Large intestine (tissue), 3 donors: ENCODE results near the gene RIPK4. TPM values are rescaled to one million over a fixed set of nuclear protein-coding genes. Genes with fewer than 3 reads are reported as not detected.
"Not testable (repeated sequence)": the region's sequence is repeated elsewhere in the genome, so short reads cannot be mapped to it uniquely, and the experiment has no call there.

ENCODE experiments used
- DNase-seq, 2 donors: peaks; one replicate each; pipeline versions ENCODE4 v3.0.0 to v3.0.0-alpha.2; 2013
- H3K27ac ChIP-seq: one replicate; pipeline ENCODE4 v1.5.1; 2013; ENCODE audit warnings: low read length
- H3K27me3 ChIP-seq: 2 replicates; pipeline ENCODE4 v1.6.1; 2013; ENCODE audit warnings: low read length; ENCODE audit not compliant: control insufficient read depth, insufficient read depth
- H3K36me3 ChIP-seq: 2 replicates; pipeline ENCODE4 v1.6.1; 2013; ENCODE audit warnings: low read length; ENCODE audit not compliant: control insufficient read depth, insufficient read depth
- H3K4me1 ChIP-seq: one replicate; pipeline ENCODE4 v1.6.1; 2013; ENCODE audit warnings: low read length; ENCODE audit not compliant: control insufficient read depth, insufficient read depth
- H3K4me3 ChIP-seq: one replicate; pipeline ENCODE4 v1.5.1; 2013; ENCODE audit warnings: low read length
- H3K9me3 ChIP-seq: one replicate; pipeline ENCODE4 v1.6.1; 2013; ENCODE audit warnings: mild to moderate bottlenecking, low read depth, low read length, moderate library complexity; ENCODE audit not compliant: control insufficient read depth
- WGBS: methylation state at CpG from one replicate; pipeline ENCODE4 v1.1.5; 2013; ENCODE audit warnings: low lambda C conversion rate; ENCODE audit not compliant: insufficient coverage; 5-methylcytosine and 5-hydroxymethylcytosine counted together
- polyA plus RNA-seq: library from polyadenylated mRNA; unstranded; fragments of 120-200 nt; gene quantifications from one replicate; pipeline ENCODE4 v1.2.1, GENCODE V29; 2013

The RIPK4 gene
- polyA plus RNA-seq, 1 donor = 22.2 TPM

DNA sequence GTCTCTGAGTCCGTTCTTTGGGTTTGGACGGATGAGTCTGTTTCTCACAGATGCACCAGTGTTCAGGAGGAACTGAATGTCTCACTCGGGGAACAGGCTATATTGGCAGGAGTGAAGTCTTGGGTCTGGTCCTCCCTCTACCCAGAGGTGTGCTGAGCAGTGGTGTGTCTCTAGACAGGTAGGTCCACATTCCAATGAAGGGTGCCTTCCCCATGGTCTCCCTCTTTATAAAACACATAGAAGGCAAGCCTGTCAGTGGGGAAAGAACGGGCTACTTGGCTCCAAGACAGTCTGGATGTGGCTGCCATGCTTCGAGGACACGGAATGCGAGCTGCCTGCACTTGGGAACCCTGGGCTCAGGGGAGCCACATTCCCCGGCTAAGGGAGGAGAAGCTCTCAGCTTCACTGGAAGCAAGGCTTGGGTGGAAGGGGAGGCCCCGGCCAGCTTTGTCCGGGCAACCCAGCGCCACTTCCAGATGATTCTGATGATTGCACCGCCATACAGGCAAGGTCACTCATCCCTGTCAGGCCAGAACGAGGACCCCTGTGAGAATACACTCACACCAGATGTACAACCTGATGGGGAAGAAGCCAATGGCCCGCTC is 29.7 kb upstream of the RIPK4 start:
- no peaks in the 10 kb centered on the region for H3K27me3 ChIP-seq
- H3K4me3 ChIP-seq = no peak overlapping the region
- no CpG with 5 or more reads among the region's 14 CpGs for WGBS
- peaks cover 3% of the 10 kb centered on the region for H3K9me3 ChIP-seq
- no peaks in the 10 kb centered on the region for H3K4me1 ChIP-seq
- H3K27ac ChIP-seq = no peak overlapping the region
- DNase-seq = no peak
- H3K36me3 ChIP-seq = peaks cover 19% of the 10 kb centered on the region

DNA sequence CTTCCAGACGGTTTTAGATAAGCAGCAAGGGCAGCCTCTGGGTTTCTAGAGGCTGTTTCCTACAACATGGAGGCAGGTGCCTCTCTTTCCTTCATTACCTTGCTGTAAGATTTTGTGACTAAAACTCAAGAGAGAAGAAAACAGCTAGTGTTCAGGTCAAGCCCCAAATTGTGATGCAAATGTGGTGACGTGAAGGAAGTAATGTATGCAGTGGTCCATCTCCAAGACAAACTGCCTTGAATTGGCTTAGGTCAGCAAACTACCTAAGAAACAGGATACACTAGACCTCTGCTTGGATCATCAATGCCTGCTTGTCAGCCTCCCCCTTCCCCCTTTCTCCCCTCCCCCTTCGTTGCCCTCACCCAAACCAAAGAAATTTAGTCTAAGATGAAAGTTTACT is 28.9 kb upstream of the RIPK4 start:
- Histone ChIP-seq H3K27me3 (no peaks in the 10 kb centered on the region), H3K4me3 (no peak overlapping the region), H3K4me1 (no peaks in the 10 kb centered on the region), H3K36me3 (peaks cover 10% of the 10 kb centered on the region), H3K27ac (no peak overlapping the region), H3K9me3 (peaks cover 3% of the 10 kb centered on the region)
- DNase-seq = no peak
- 80% methylated on average over 1 of the region's 3 CpGs for WGBS

DNA sequence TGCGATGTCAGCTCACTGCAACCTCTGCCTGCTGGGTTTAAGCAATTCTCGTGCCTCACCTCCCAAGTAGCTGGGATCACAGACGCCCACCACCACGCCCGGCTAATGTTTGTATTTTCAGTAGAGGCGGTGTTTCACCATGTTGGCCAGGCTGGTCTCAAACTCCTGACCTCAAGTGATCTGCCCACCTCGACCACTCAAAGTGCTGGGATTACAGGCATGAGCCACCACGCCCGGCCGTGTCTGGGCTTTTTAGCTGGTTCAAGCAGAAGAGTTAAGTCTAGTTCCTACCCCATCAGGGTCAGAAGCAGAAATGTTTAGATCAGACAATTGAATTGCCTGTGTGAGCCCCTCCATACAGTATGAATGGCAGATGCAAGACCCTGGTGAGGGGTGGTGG is 27.7 kb upstream of the RIPK4 start:
- Histone ChIP-seq H3K36me3 (peaks cover 4% of the 10 kb centered on the region), H3K27me3 (no peaks in the 10 kb centered on the region), H3K4me1 (no peaks in the 10 kb centered on the region), H3K9me3 (peaks cover 3% of the 10 kb centered on the region), H3K27ac (no peak overlapping the region), H3K4me3 (no peak overlapping the region)
- WGBS = no CpG with 5 or more reads among the region's 10 CpGs
- no peak for DNase-seq

DNA sequence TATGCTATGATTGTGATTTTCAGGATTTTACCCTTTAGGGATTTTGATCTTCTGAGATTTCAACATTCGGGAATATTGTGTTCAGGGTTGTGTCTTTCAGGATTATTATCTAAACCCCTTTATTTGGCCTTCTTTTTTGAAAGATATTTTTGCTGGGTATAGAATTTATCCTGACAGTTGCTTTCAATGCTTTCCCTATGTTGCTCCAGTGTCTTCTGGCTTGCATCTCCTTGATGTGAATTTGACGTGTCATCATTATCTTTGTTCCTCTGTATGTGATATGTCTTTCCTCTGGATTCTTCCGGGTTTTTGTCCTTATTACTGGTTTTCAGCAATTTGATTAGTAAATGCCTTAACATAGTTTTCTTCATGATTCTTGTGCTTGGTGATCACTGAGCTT is 25.9 kb upstream of the RIPK4 start:
- Histone ChIP-seq H3K36me3 (no peaks in the 10 kb centered on the region), H3K27ac (no peak overlapping the region), H3K9me3 (peaks cover 3% of the 10 kb centered on the region), H3K27me3 (no peaks in the 10 kb centered on the region), H3K4me3 (no peak overlapping the region), H3K4me1 (no peaks in the 10 kb centered on the region)
- 100% methylated on average over 1 of the region's 3 CpGs for WGBS
- DNase-seq = no peak

DNA sequence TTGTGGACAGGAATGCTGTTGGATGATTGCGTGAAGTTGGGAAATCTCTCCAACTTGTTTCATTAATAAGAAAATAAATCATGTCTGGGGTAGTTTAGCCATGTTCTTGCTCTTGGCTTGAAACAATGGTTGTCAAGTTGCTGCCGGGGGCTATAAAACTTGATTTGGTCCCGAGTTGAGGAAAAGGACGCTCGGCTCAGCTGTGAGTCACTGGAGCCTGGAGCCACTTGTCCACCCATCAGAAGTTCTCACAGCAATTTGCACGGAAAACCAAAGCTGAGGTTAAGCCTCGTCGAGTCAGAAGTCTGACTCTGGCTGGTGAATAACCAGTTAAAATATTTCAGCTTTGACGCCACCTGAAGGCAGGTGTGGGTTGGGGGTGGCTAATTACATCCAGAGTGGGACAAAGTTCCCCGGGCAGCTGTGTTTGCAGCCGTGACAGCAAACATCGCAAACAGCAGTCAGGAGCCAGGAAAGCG is 19.7 kb upstream of the RIPK4 start:
- H3K4me3 ChIP-seq = no peak overlapping the region
- no peaks in the 10 kb centered on the region for H3K9me3 ChIP-seq
- peak in 1 of 2 donors; percentile 20 for DNase-seq
- H3K4me1 ChIP-seq = peaks cover 19% of the 10 kb centered on the region
- no peaks in the 10 kb centered on the region for H3K27me3 ChIP-seq
- no peaks in the 10 kb centered on the region for H3K36me3 ChIP-seq
- 21% methylated on average over 3 of the region's 13 CpGs for WGBS
- H3K27ac ChIP-seq = no peak overlapping the region

DNA sequence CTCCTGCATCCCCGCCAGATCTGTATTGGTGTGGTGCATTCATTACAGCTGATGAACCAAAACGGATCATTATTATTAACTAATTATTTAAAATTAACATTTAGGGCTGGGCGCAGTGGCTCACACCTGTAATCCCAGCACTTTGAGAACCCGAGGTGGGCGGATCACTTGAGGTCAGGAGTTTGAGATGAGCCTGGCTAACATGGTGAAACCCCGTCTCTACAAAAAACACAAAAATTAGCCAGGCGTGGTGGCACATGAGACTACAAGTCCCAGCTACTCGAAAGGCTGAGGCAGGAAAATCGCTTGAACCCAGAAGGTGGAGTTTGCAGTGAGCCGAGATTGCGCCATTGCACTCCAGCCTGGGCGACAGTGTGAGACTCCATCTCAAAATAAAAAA is 18.4 kb upstream of the RIPK4 start:
- peaks cover 21% of the 10 kb centered on the region for H3K4me1 ChIP-seq
- not testable (repeated sequence) for H3K27ac ChIP-seq, H3K4me3 ChIP-seq, H3K9me3 ChIP-seq, H3K36me3 ChIP-seq, H3K27me3 ChIP-seq, DNase-seq
- 100% methylated on average over 1 of the region's 12 CpGs for WGBS

- peaks cover 24% of the 10 kb centered on the region for H3K4me1 ChIP-seq
- H3K27me3 ChIP-seq = peaks cover 2% of the 10 kb centered on the region
- H3K4me3 ChIP-seq = no peak overlapping the region
- 100% methylated on average over 2 of the region's 15 CpGs for WGBS
- no peaks in the 10 kb centered on the region for H3K9me3 ChIP-seq
- H3K27ac ChIP-seq = no peak overlapping the region
- no peak for DNase-seq
- no peaks in the 10 kb centered on the region for H3K36me3 ChIP-seq
These were observed 17.7 kb upstream of the RIPK4 start for GRCh38 chr21:41784456-41785102.

DNA sequence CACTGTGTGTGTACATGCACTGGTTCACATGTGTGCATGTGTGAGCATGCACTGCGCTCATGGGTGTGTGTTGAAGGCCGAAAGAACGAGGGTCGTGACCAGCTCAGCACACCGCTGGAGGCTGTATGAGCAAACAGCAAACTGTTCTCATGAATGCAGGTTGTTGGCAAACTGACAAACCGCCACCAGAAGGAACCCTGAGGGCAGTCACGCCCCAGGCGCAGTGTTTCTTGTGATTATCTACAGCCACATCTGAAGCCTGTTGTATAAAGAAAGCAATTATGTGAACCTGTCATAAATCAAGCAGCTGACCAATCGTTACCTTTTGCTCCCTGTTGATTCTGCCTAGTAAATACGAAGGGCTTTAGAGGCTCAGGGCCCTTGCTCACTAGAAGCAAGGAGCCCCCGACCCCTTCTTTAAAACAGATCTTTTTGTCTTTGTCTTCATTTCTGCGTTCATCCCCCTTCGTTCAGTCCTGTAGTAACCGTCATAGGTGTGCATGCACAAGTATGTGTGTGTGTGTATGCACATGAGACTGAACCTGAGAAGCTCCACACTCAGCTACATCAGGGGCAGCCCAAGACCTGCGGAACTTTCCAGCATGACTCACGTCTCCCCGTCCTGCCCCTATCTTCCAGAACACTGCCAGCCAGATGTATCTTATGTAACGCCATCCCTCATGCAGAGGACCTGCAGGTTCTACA is 16.8 kb upstream of the RIPK4 start:
- Histone ChIP-seq H3K9me3 (no peaks in the 10 kb centered on the region), H3K36me3 (no peaks in the 10 kb centered on the region), H3K27me3 (peaks cover 5% of the 10 kb centered on the region), H3K4me1 (peaks cover 28% of the 10 kb centered on the region), H3K27ac (peak overlapping the region; percentile 80), H3K4me3 (no peak overlapping the region)
- DNase-seq = peak; percentile 86 to 92
- WGBS = no CpG with 5 or more reads among the region's 18 CpGs

DNA sequence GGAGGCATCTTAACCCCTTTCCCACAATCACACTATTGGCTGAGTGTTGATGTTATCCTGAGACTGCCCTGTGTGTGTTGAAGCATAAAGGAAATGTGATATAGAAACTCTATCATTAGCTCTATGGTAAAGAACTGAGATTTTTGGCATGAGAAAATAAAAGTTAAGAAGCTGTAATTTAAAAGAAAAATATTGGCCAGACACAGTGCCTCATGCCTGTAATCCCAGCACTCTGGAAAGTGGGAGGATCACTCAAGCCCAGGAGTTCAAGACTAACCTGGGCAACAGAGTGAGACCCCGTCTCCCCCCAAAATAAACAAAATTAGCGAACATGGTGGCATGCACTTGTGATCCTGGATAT is 14.2 kb upstream of the RIPK4 start:
- Histone ChIP-seq H3K36me3 (no peaks in the 10 kb centered on the region), H3K27me3 (peaks cover 5% of the 10 kb centered on the region)
- WGBS = no CpG with 5 or more reads among the region's 2 CpGs

DNA sequence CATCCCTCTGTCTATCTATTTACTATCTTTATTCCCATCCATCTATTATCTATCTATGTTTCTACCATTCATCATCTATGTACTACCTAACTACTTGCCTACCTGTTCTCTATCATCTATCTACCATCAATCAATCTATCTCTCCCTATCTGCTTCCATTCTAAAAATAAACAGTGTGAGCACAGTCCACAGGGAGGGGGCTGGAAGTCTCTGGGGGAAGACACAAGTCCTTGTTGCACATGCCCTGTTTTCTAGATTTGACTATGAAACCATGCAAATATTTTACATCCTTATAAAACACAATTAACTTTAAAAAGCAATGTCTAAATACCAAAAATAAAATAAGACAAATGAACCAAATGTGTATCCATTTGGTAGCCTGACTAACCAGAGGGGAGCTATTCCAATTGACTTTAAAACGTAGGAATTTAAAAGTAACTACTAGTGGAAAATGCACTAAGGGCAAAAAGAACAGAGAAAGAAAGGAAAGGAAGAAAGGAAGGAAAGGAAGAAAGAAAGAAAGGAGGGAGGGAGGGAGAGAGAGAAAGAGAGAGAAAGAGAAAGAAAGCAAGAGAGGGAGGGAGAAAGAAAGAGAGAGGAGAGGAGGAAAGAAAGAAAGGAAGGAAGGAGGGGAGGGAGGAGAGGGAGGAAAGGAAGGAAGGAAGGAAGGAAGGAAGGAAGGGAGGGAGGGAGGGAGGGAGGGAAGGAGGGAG is 13.6 kb upstream of the RIPK4 start:
- peak overlapping the region; percentile 59 for H3K27ac ChIP-seq
- H3K4me3 ChIP-seq = no peak overlapping the region
- H3K36me3 ChIP-seq = no peaks in the 10 kb centered on the region
- no peak for DNase-seq
- H3K27me3 ChIP-seq = peaks cover 5% of the 10 kb centered on the region
- H3K4me1 ChIP-seq = peaks cover 26% of the 10 kb centered on the region
- H3K9me3 ChIP-seq = no peaks in the 10 kb centered on the region
- 82% methylated on average over 1 of the region's 1 CpG for WGBS

More for the DNA sequence above, 14.2 kb upstream of the RIPK4 start:
- no peak for DNase-seq
- Histone ChIP-seq H3K9me3 (no peaks in the 10 kb centered on the region), H3K4me1 (peaks cover 26% of the 10 kb centered on the region), H3K4me3 (no peak overlapping the region), H3K27ac (no peak overlapping the region)
